SK-N-MC (cell line): ENCODE measurements around the gene SUFU.

Experiments used
- EZH2 ChIP-seq: fragments of 200-600 bp; sonication (generic); IDR thresholded peaks from one replicate; pipeline ENCODE4 v1.6.1; 2017; ENCODE audit warnings: antibody characterized with exemption
- FOXP2 ChIP-seq: optimal IDR thresholded peaks from 2 replicates; pipeline ENCODE3; 2011; ENCODE audit warnings: mild to moderate bottlenecking, moderate library complexity; ENCODE audit not compliant: insufficient read depth; ENCODE audit errors: extremely low read length, control extremely low read depth
- POLR2AphosphoS5 ChIP-seq: IDR thresholded peaks from 2 replicates; pipeline ENCODE4 v1.6.1; 2012; ENCODE audit warnings: mild to moderate bottlenecking, low read depth, low read length, borderline replicate concordance

GRCh38 chr10:102600816-102601215, 97.0 kb downstream of the SUFU start:
- no peak for TF ChIP-seq FOXP2
- TF ChIP-seq EZH2: no peak
- TF ChIP-seq POLR2AphosphoS5: no peak
